Fibroblast of the aortic adventitia (primary cell): ENCODE measurements around the gene PEA15. TPM values are rescaled to one million over a fixed set of nuclear protein-coding genes. Genes with fewer than 3 reads are reported as not detected.

Source experiments
- DNase-seq: peaks from one replicate; pipeline ENCODE4 v3.0.0-alpha.2; 2010; ENCODE audit warnings: low read depth
- H3K4me3 ChIP-seq: 2 replicates; pipeline ENCODE4 v1.5.1; 2011; ENCODE audit warnings: low read depth, mild to moderate bottlenecking, control low read depth, low read length, moderate library complexity
- CTCF ChIP-seq: IDR thresholded peaks from 2 replicates; pipeline ENCODE4 v1.5.1; 2011; ENCODE audit warnings: mild to moderate bottlenecking, low read length, control low read depth, inconsistent platforms; ENCODE audit not compliant: insufficient read depth
- total RNA-seq: library from RNA; depleted of rRNA; stranded (reverse); fragments of >200 nt; gene quantifications from 2 replicates; pipeline ENCODE4 v1.2.3, GENCODE V29; 2012; ENCODE audit warnings: low replicate concordance

Gene PEA15
- total RNA-seq, 1 donor, result 224 TPM

GRCh38 chr1:160161965-160162705, 43.0 kb upstream of the PEA15 start:
- peak; percentile 27 for DNase-seq
- H3K4me3 ChIP-seq, result no peak overlapping the region
- TF ChIP-seq CTCF, result peak; percentile 51

GRCh38 chr1:160162931-160163330, 42.3 kb upstream of the PEA15 start:
- no peak for TF ChIP-seq CTCF
- no peak overlapping the region for H3K4me3 ChIP-seq
- no peak for DNase-seq

- no peak overlapping the region for H3K4me3 ChIP-seq
- peak; percentile 10 for TF ChIP-seq CTCF
- peak; percentile 7 for DNase-seq
Observed at GRCh38 chr1:160163615-160164014, 41.6 kb upstream of the PEA15 start.

DNA sequence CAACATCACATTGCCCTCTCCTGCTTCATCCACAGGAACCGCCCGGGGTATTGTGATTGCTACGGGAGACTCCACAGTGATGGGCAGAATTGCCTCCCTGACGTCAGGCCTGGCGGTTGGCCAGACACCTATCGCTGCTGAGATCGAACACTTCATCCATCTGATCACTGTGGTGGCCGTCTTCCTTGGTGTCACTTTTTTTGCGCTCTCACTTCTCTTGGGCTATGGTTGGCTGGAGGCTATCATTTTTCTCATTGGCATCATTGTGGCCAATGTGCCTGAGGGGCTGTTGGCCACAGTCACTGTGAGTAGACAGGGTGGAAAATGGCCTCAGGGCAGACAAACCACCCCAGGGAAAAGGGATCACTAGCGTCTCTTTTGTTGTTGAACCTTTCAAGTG, 41.1 kb upstream of the PEA15 start:
- no peak for TF ChIP-seq CTCF
- no peak for DNase-seq
- no peak overlapping the region for H3K4me3 ChIP-seq

- no peak overlapping the region for H3K4me3 ChIP-seq
- no peak for DNase-seq
- no peak for TF ChIP-seq CTCF
Observed at GRCh38 chr1:160166166-160166868, 38.9 kb upstream of the PEA15 start.

GRCh38 chr1:160167056-160167455, 38.1 kb upstream of the PEA15 start:
- DNase-seq, result no peak
- no peak for TF ChIP-seq CTCF
- no peak overlapping the region for H3K4me3 ChIP-seq
